GM23338 (cell line): Measurements from ENCODE around the gene FAM229B.

Experiments used
- CTCF ChIP-seq, 2 experiments: fragments of 200-600 bp in 1 of 2; sonication (generic) in 1 of 2; conservative IDR thresholded peaks; 2 replicates each; pipeline versions ENCODE4 v1.5.1 to v1.6.1; 2016 to 2017; ENCODE audit warnings: antibody characterized with exemption in 2 of 2, low read depth in 2 of 2, mild to moderate bottlenecking in 2 of 2, moderate library complexity in 1 of 2
- POLR2AphosphoS5 ChIP-seq: IDR thresholded peaks from 2 replicates; pipeline ENCODE4 v1.6.1; 2016; ENCODE audit warnings: antibody characterized with exemption, low read depth

GRCh38 chr6:112058243-112059032 is 29.0 kb upstream of the FAM229B start:
- TF ChIP-seq POLR2AphosphoS5 (no peak), CTCF (conservative IDR thresholded peaks at IDR 0.05; ENCODE audit: low read depth in 2 of 2) (no peak)
